GM19099 (cell line): ENCODE measurements around the gene NAIP.
"Not testable (repeated sequence)": the region's sequence is repeated elsewhere in the genome, so short reads cannot be mapped to it uniquely, and the experiment has no call there.

ENCODE experiments used
- POLR2A ChIP-seq: IDR thresholded peaks from 3 replicates; pipeline ENCODE4 v1.6.1; 2011; ENCODE audit warnings: low read depth; ENCODE audit not compliant: insufficient read length; ENCODE audit errors: extremely low read depth

The NAIP gene, protein sequence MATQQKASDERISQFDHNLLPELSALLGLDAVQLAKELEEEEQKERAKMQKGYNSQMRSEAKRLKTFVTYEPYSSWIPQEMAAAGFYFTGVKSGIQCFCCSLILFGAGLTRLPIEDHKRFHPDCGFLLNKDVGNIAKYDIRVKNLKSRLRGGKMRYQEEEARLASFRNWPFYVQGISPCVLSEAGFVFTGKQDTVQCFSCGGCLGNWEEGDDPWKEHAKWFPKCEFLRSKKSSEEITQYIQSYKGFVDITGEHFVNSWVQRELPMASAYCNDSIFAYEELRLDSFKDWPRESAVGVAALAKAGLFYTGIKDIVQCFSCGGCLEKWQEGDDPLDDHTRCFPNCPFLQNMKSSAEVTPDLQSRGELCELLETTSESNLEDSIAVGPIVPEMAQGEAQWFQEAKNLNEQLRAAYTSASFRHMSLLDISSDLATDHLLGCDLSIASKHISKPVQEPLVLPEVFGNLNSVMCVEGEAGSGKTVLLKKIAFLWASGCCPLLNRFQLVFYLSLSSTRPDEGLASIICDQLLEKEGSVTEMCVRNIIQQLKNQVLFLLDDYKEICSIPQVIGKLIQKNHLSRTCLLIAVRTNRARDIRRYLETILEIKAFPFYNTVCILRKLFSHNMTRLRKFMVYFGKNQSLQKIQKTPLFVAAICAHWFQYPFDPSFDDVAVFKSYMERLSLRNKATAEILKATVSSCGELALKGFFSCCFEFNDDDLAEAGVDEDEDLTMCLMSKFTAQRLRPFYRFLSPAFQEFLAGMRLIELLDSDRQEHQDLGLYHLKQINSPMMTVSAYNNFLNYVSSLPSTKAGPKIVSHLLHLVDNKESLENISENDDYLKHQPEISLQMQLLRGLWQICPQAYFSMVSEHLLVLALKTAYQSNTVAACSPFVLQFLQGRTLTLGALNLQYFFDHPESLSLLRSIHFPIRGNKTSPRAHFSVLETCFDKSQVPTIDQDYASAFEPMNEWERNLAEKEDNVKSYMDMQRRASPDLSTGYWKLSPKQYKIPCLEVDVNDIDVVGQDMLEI (N-terminal part only)

DNA sequence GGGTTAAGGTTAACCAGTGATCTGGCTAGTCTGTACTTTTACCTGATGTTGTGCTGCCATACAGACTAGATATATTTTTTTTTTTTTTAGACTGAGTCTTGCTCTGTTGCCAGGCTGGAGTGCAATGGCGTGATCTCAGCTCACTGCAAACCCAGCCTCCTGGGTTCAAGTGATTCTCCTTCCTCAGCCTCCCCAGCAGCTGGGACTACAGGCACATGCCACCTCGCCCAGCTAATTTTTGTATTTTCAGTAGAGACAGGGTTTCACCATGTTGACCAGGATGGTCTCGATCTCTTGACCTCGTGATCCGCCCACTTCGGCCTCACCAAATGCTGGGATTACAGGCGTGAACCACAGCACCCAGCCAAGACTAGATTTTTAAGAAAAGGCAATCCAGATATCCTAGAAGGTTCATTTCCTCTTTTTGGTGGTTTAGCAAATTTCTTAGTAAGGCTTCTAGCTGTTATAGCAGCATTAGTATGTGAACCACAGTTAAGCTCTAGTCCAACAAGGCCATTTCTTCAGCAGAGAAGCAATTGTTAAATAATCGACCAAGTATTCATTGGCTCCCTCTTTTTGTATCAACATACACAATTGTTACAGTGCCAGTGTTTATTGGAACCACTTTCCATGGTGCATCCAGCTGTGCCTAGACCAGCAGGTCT, at the start of gene NAIP:
TSS of gene NAIP (minus strand) at position 51 of the 665 bp plus-strand sequence. CDS start 12,424 bp downstream, outside the sequence.
- not testable (repeated sequence) for TF ChIP-seq POLR2A

DNA sequence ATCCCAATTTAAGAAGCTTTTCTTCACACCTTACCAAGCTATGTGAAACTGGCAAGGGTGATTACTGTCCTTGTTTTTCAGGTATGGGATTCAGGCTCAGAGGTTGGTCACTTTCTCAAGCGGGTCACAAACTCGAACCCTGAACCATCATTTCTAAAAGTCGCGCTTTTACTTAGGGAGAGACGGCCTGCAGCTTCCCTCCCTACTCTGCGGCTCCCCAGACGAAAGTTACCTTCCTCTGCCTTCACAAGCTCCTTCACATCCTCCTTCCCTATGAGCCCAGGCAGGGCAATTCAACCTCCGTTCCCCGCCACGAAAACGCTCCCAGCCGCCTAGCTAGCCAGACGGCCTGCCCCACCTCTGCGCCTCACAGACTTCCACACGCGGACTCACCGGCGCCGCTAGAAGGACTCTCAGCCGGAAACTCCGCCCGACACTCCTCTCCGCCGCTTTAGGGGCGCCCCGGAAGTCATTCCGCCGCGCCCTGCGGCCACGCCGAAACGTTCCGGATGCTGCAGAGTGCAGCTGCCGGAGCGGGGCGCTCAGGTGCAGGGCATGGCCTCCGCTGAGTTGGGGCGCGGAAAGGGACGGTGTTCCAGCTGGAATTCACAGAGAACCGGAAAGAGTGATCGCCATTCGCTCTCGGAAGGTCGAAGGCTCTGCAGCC, 42.3 kb upstream of the NAIP start, which contains the start of gene GTF2H2:
TSS of gene GTF2H2 (minus strand) at position 415 of the 667 bp plus-strand sequence. CDS start 4,913 bp downstream, outside the sequence.
- TF ChIP-seq POLR2A, result not testable (repeated sequence)

DNA sequence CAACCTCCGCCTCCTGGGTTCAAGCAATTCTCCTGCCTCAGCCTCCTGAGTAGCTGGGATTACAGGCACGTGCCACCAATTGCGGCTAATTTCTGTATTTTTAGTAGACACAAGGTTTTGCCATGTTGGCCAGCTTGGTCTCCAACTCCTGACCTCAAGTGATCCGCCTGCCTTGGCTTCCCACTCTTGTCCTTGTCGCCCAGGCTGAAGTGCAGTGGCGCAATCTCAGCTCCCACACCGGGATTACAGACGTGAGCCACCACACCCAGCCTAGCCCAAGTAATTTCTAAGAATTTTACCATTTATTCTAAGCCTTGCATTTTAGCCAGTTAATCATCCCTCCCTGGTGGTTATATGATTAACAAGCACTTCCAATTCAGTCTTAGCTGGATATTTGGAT, 11.0 kb downstream of the NAIP start:
- no peak for TF ChIP-seq POLR2A

DNA sequence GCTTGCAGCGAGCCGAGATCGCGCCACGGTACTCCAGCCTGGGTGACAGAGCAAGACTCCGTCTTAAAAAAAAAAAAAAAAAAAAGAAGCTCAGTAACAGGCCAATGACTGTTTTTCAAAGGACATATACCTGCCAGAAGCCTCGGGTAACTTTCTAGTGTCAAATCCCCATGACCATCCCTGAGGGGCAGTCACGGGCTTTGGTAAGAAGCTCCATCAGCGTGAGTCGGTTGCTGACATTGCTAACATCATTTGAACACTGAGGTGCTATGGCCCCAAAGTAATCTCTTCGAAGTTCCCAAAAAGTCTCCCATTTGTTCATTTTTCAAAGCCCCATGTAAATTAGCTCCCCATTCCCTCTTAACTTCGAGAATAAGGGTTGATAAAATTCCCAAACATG, 11.6 kb downstream of the NAIP start:
- no peak for TF ChIP-seq POLR2A

DNA sequence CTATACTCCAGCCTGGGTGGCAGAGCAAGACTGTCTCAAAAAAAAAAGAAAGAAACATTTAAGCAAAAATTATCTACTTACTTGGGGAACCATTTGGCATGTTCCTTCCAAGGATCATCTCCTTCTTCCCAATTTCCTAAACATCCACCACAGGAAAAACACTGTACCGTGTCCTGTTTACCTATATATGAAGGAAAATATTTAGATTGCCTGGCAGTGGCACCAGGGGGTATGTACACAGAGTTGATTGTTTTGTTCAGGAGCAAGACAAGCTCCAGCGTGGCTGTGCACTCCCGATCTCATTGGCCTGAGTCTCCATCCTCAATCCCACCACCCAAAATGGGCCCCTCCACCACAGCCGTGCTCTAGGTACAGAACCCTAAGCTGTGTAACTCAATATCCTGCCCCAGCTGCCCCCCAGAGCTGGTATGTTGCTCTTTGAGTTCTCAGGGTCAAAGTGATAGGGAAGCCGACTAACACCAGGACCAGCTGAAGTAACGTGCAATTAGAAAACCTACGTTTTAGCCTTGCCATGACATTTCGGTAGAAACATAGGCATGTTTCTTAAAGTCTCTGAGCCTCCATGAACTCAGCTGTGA, 13.8 kb downstream of the NAIP start:
- no peak for TF ChIP-seq POLR2A
